Endothelial cell of umbilical vein (primary cell): ENCODE results near the gene CERS5. TPM values are rescaled to one million over a fixed set of nuclear protein-coding genes. Genes with fewer than 3 reads are reported as not detected.

Source experiments
- BruUV-seq: library from RNA; stranded (reverse); fragments of 400-500 nt; replicated peaks from 2 replicates; lab custom pipeline; 2021; lab: Mats Ljungman, UMichigan
- CTCF ChIA-PET: fragments of 300-600, 350-600 bp; sonication (Branson Sonifier 250); formaldehyde crosslinking; loops from one replicate; lab custom pipeline; 2021; ENCODE audit warnings: antibody characterized with exemption, inconsistent platforms; lab: Charles Lee
- POLR2A ChIA-PET: fragments of 300-600, 350-600 bp; sonication (Branson Sonifier 250); formaldehyde crosslinking; loops from one replicate; lab custom pipeline; 2021; ENCODE audit warnings: antibody characterized with exemption, inconsistent platforms; lab: Charles Lee
- DNase-seq: peaks from one replicate; pipeline ENCODE4 v3.0.0-alpha.2; 2011; ENCODE audit warnings: low read depth, low spot score
- FAIRE-seq: peaks from 2 replicates; lab custom pipeline; 2011; peaks lifted over from hg19 to GRCh38; lab: Jason Lieb, UNC
- H2AFZ ChIP-seq: 2 replicates; pipeline ENCODE4 v1.6.0; 2012; ENCODE audit warnings: low read depth, low read length, control low read depth, inconsistent platforms
- H3K27ac ChIP-seq: 2 replicates; pipeline ENCODE4 v1.5.1; 2011; ENCODE audit warnings: low read depth, mild to moderate bottlenecking, control low read depth, low read length, moderate library complexity; ENCODE audit not compliant: insufficient read depth
- H3K27me3 ChIP-seq, 2 experiments: 2 replicates each; pipeline versions ENCODE4 v1.6.0 to v1.6.1; 2011; ENCODE audit warnings: low read length in 2 of 2, mixed read lengths in 1 of 2; ENCODE audit not compliant: control insufficient read depth in 2 of 2, insufficient read depth in 2 of 2
- H3K36me3 ChIP-seq, 2 experiments: 2 replicates in 1 of 2; 3 replicates in 1 of 2; pipeline ENCODE4 v1.5.1; 2011; ENCODE audit warnings: low read length in 2 of 2, mild to moderate bottlenecking in 1 of 2, moderate library complexity in 1 of 2; ENCODE audit not compliant: control insufficient read depth in 2 of 2, insufficient read depth in 2 of 2; ENCODE audit errors: extremely low read depth in 1 of 2
- H3K4me1 ChIP-seq: 3 replicates; pipeline ENCODE4 v1.5.1; 2011; ENCODE audit warnings: mild to moderate bottlenecking, low read length; ENCODE audit not compliant: control insufficient read depth, insufficient read depth; ENCODE audit errors: extremely low read depth
- H3K4me2 ChIP-seq: 2 replicates; pipeline ENCODE4 v1.6.1; 2011; ENCODE audit warnings: low read length, control low read depth, mixed read lengths; ENCODE audit not compliant: insufficient read depth
- H3K4me3 ChIP-seq, 3 experiments: fragments of 200-600 bp in 1 of 3; sonication (generic), shearing (Covaris generic) in 1 of 3; replicated peaks in 1 of 3; 2 replicates each; pipeline ENCODE4 v1.5.1; 2011 to 2016; ENCODE audit warnings: control low read depth in 3 of 3, low read length in 3 of 3, mild to moderate bottlenecking in 2 of 3, inconsistent platforms in 1 of 3, low read depth in 1 of 3, moderate library complexity in 1 of 3; ENCODE audit not compliant: insufficient read depth in 1 of 3
- H3K79me2 ChIP-seq: 2 replicates; pipeline ENCODE4 v1.6.0; 2012; ENCODE audit warnings: low read length, inconsistent platforms; ENCODE audit not compliant: control insufficient read depth, insufficient read depth
- H3K9ac ChIP-seq: replicated peaks from 2 replicates; pipeline ENCODE3; 2011; ENCODE audit warnings: low read length, control low read depth; ENCODE audit not compliant: insufficient read depth; ENCODE audit errors: extremely low read depth
- H3K9me1 ChIP-seq: replicated peaks from 3 replicates; pipeline ENCODE4 v1.6.0; 2011; ENCODE audit warnings: mild to moderate bottlenecking, low read length; ENCODE audit not compliant: control insufficient read depth, insufficient read depth; ENCODE audit errors: extremely low read depth
- H3K9me3 ChIP-seq: replicated peaks from 2 replicates; pipeline ENCODE4 v1.5.1; 2012; ENCODE audit warnings: low read length, inconsistent platforms; ENCODE audit not compliant: control insufficient read depth, insufficient read depth
- H4K20me1 ChIP-seq: replicated peaks from 2 replicates; pipeline ENCODE3; 2011; ENCODE audit warnings: mild to moderate bottlenecking, low read length; ENCODE audit not compliant: control insufficient read depth, insufficient read depth; ENCODE audit errors: extremely low read depth
- EZH2 ChIP-seq: IDR thresholded peaks from 2 replicates; pipeline ENCODE4 v1.6.1; 2012; ENCODE audit warnings: borderline replicate concordance, low read depth, mild to moderate bottlenecking, moderate library complexity, low read length, inconsistent platforms; ENCODE audit not compliant: severe bottlenecking
- GATA2 ChIP-seq: IDR thresholded peaks from 2 replicates; pipeline ENCODE4 v1.7.0; 2011; ENCODE audit warnings: low read depth, mild to moderate bottlenecking, moderate library complexity, mixed read lengths, low read length; ENCODE audit not compliant: insufficient read length, insufficient read depth
- MYC ChIP-seq: IDR thresholded peaks from one replicate; pipeline ENCODE4 v1.6.1; 2011; ENCODE audit warnings: mild to moderate bottlenecking, low read depth, low read length
- POLR2AphosphoS5 ChIP-seq: IDR thresholded peaks from 2 replicates; pipeline ENCODE4 v1.6.1; 2012; ENCODE audit warnings: low read depth, mild to moderate bottlenecking, control low read depth, low read length, moderate library complexity; ENCODE audit not compliant: insufficient read depth
- dilution Hi-C: fragments of 300-500 bp; cut with MboI; formaldehyde crosslinking; loops from one replicate; pipeline ENCODE4 v1.15.0; 2019; ENCODE audit warnings: low sequenced_read_pairs; ENCODE audit not compliant: extremely low pct_ligation_motif_present
- intact Hi-C: fragments of 100-400 bp; cut with micrococcal nuclease; formaldehyde crosslinking; loops from one replicate; pipeline ENCODE4 v1.10.0; 2022
- polyA plus RNA-seq, 4 experiments: library from polyadenylated mRNA; depleted of rRNA in 3 of 4; stranded (reverse) in 3 of 4; unstranded in 1 of 4; fragments of >200 nt; gene quantifications; 2 replicates each; pipeline versions ENCODE4 v1.2.1 to v1.2.3, GENCODE V29; 2011 to 2012; ENCODE audit warnings: missing spikeins in 1 of 4
- total RNA-seq: library from RNA; stranded (reverse); gene quantifications from 2 replicates; pipeline ENCODE4 v1.2.3, GENCODE V29; 2021
- TF ChIP-seq, protein P1 (sequence below), 2 donors: IDR thresholded peaks; 1 replicate in 1 of 2; 2 replicates in 1 of 2; pipeline ENCODE4 v1.5.1; 2011; ENCODE audit warnings: low read length in 2 of 2, mild to moderate bottlenecking in 2 of 2, moderate library complexity in 2 of 2, control low read depth in 1 of 2, inconsistent platforms in 1 of 2, low read depth in 1 of 2; ENCODE audit not compliant: insufficient read depth in 1 of 2; ENCODE audit errors: extremely low read depth in 1 of 2

CERS5 gene
- total and polyA plus RNA-seq, 2 donors (not counting 3 experiments of a cell fraction or from before 2014, with no cell fraction given) = 60.4 to 108 TPM

DNA sequence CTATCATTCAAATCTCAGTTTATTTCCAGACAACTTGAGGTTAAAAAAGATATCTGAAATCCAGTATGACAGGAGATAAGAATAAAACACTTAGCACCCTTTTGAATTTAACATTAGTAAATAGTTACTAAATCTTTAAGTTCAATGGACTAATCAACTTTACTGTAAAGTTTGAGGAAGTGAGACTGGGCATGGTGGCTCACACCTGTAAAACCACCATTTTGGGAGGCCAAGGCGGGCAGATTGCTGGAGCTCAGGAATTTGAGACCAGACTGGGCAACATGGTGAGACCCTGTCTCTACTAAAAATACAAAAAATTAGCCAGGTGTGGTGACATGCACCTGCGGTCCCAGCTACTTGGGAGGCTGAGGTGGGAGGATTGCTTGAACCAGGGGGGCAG lies 40.3 kb upstream of the CERS5 start:
- H3K4me2 ChIP-seq = no peak overlapping the region
- no peaks in the 10 kb centered on the region for H3K9me3 ChIP-seq
- peaks cover 30% of the 10 kb centered on the region for H3K79me2 ChIP-seq
- no peak for DNase-seq
- no peaks in the 10 kb centered on the region for H4K20me1 ChIP-seq
- no peaks in the 10 kb centered on the region for H3K27me3 ChIP-seq
- H3K36me3 ChIP-seq = peaks cover 4 to 9% of the 10 kb centered on the region in 2 experiments
- H3K4me3 ChIP-seq = no peak overlapping the region
- H3K9ac ChIP-seq = no peak overlapping the region
- H2AFZ ChIP-seq = no peak overlapping the region
- dilution Hi-C loops (no loop called here), intact Hi-C loops (no loop called here)
- CTCF ChIA-PET = interaction anchor here (1.0 kb wide), 1 partner anchor 36 kb away, joined by 3 read pairs; no protein-coding TSS in a partner anchor
- peaks cover 37% of the 10 kb centered on the region for H3K4me1 ChIP-seq
- no peaks in the 10 kb centered on the region for H3K9me1 ChIP-seq
- no TSS peak for BruUV-seq
- TF ChIP-seq, protein P1, sequence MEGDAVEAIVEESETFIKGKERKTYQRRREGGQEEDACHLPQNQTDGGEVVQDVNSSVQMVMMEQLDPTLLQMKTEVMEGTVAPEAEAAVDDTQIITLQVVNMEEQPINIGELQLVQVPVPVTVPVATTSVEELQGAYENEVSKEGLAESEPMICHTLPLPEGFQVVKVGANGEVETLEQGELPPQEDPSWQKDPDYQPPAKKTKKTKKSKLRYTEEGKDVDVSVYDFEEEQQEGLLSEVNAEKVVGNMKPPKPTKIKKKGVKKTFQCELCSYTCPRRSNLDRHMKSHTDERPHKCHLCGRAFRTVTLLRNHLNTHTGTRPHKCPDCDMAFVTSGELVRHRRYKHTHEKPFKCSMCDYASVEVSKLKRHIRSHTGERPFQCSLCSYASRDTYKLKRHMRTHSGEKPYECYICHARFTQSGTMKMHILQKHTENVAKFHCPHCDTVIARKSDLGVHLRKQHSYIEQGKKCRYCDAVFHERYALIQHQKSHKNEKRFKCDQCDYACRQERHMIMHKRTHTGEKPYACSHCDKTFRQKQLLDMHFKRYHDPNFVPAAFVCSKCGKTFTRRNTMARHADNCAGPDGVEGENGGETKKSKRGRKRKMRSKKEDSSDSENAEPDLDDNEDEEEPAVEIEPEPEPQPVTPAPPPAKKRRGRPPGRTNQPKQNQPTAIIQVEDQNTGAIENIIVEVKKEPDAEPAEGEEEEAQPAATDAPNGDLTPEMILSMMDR (IDR thresholded peaks at IDR 0.05; ENCODE audit: extremely low read depth in 1 of 2, insufficient read depth in 1 of 2, low read depth in 1 of 2, low read length in 2 of 2) = no peak
- TF ChIP-seq GATA2 (no peak), EZH2 (no peak), POLR2AphosphoS5 (no peak), MYC (no peak)
- FAIRE-seq = no peak
- no peak overlapping the region for H3K27ac ChIP-seq
- POLR2A ChIA-PET = no interaction called here
